Natural killer cell (primary cell): ENCODE data around the gene NEUROD2. TPM values are rescaled to one million over a fixed set of nuclear protein-coding genes. Genes with fewer than 3 reads are reported as not detected.
A peak's percentile ranks its signal among the peaks of the same experiment; 100 is the strongest.

Source experiments
- ATAC-seq, 3 donors: fragments of 150-1000 bp in 2 of 3; fragments of 200-7000 bp in 1 of 3; cut with Tn5 transposase; 1 replicate in 1 of 3; 2 replicates in 2 of 3; pipeline ENCODE4 v1.10.0; 2021; ENCODE audit warnings: mild to moderate bottlenecking in 2 of 3, moderate library complexity in 2 of 3
- DNase-seq, 2 donors: peaks; one replicate each; pipeline versions ENCODE4 v3.0.0 to v3.0.0-alpha.2; 2013 to 2021; ENCODE audit warnings: mixed read lengths in 1 of 2
- H3K27ac ChIP-seq: one replicate; pipeline ENCODE4 v1.5.1; 2013; ENCODE audit warnings: mild to moderate bottlenecking, low read length
- H3K27me3 ChIP-seq: one replicate; pipeline ENCODE4 v1.6.1; 2013; ENCODE audit warnings: low read length; ENCODE audit not compliant: control insufficient read depth, insufficient read depth
- H3K36me3 ChIP-seq: one replicate; pipeline ENCODE4 v1.6.1; 2013; ENCODE audit warnings: low read length; ENCODE audit not compliant: control insufficient read depth, insufficient read depth
- H3K4me1 ChIP-seq: one replicate; pipeline ENCODE4 v1.6.1; 2013; ENCODE audit warnings: low read length; ENCODE audit not compliant: control insufficient read depth, insufficient read depth
- H3K4me3 ChIP-seq: one replicate; pipeline ENCODE4 v1.5.1; 2013; ENCODE audit warnings: low read length
- H3K9me3 ChIP-seq: one replicate; pipeline ENCODE4 v1.6.1; 2013; ENCODE audit warnings: low read length; ENCODE audit not compliant: control insufficient read depth, insufficient read depth
- H3K27ac Mint-ChIP-seq, 2 donors: one replicate each; pipeline ENCODE4 v1.8.0; 2022; ENCODE audit warnings: mild to moderate bottlenecking in 2 of 2, mixed read lengths in 2 of 2, moderate library complexity in 1 of 2
- H3K27me3 Mint-ChIP-seq, 2 donors: one replicate each; pipeline ENCODE4 v1.8.0; 2022; ENCODE audit warnings: low read depth in 2 of 2, mixed read lengths in 2 of 2
- H3K36me3 Mint-ChIP-seq: one replicate; pipeline ENCODE4 v1.8.0; 2022; ENCODE audit warnings: mixed read lengths
- H3K4me1 Mint-ChIP-seq, 2 donors: one replicate each; pipeline ENCODE4 v1.8.0; 2022; ENCODE audit warnings: mixed read lengths in 2 of 2
- H3K4me3 Mint-ChIP-seq: one replicate; pipeline ENCODE4 v1.8.0; 2022; ENCODE audit warnings: mild to moderate bottlenecking, moderate library complexity, mixed read lengths
- H3K9me3 Mint-ChIP-seq, 2 donors: one replicate each; pipeline ENCODE4 v1.8.0; 2022; ENCODE audit warnings: mixed read lengths in 2 of 2
- WGBS: methylation state at CpG from one replicate; pipeline ENCODE4 v1.1.7; 2013; ENCODE audit warnings: missing lambda C conversion rate; ENCODE audit not compliant: insufficient coverage; 5-methylcytosine and 5-hydroxymethylcytosine counted together
- intact Hi-C: fragments of 100-400 bp; cut with micrococcal nuclease; formaldehyde crosslinking; loops from one replicate; pipeline ENCODE4 v1.14.2; 2022
- total RNA-seq, 4 donors: library from RNA; stranded (reverse); fragments of 120-200 nt in 1 of 4; gene quantifications; one replicate each; pipeline versions ENCODE4 v1.2.3 to v1.2.4, GENCODE V29; 2013 to 2022
- TF ChIP-seq, protein P1 (sequence below): fragments of 200-600 bp; IDR thresholded peaks from one replicate; pipeline ENCODE4 v1.8.0; 2022; ENCODE audit warnings: antibody characterized with exemption

Gene NEUROD2
- total RNA-seq, 3 donors from 2014 or later (not counting 1 experiment from before 2014, with no cell fraction given) = not detected

DNA sequence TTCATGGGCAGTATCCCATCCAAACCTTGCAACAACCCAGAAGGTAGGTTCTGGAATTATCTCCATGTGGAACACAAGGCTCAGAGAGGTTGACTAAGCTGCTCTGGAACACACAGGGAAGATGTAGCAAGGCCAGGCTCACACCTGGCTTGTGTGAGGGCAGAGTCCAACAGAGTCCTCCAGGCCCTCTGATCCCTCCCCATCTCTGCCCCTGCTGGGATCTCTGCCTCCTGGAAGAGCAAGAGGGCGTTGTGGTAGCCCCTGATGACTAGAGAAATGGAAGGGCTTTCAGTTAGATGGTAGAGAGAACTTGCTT, 12.0 kb upstream of the NEUROD2 start:
- H3K27ac Mint-ChIP-seq = no peak overlapping the region
- no peaks in the 10 kb centered on the region for H3K9me3 Mint-ChIP-seq
- H3K36me3 Mint-ChIP-seq = no peaks in the 10 kb centered on the region
- TF ChIP-seq, protein P1, sequence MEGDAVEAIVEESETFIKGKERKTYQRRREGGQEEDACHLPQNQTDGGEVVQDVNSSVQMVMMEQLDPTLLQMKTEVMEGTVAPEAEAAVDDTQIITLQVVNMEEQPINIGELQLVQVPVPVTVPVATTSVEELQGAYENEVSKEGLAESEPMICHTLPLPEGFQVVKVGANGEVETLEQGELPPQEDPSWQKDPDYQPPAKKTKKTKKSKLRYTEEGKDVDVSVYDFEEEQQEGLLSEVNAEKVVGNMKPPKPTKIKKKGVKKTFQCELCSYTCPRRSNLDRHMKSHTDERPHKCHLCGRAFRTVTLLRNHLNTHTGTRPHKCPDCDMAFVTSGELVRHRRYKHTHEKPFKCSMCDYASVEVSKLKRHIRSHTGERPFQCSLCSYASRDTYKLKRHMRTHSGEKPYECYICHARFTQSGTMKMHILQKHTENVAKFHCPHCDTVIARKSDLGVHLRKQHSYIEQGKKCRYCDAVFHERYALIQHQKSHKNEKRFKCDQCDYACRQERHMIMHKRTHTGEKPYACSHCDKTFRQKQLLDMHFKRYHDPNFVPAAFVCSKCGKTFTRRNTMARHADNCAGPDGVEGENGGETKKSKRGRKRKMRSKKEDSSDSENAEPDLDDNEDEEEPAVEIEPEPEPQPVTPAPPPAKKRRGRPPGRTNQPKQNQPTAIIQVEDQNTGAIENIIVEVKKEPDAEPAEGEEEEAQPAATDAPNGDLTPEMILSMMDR = no peak
- Histone ChIP-seq H3K9me3 (no peaks in the 10 kb centered on the region), H3K36me3 (no peaks in the 10 kb centered on the region), H3K4me3 (no peak overlapping the region), H3K4me1 (peaks cover 35% of the 10 kb centered on the region), H3K27me3 (peaks cover 5% of the 10 kb centered on the region), H3K27ac (no peak overlapping the region)
- intact Hi-C loops = loop anchor here (5.0 kb wide), 1 partner anchor 48 kb away; the partner anchor contains the start of genes PNMT and TCAP
- H3K27me3 Mint-ChIP-seq = peaks cover 9 to 17% of the 10 kb centered on the region in 2 donors
- ATAC-seq (no peak), DNase-seq (no peak)
- no peak overlapping the region for H3K4me3 Mint-ChIP-seq
- 63% methylated on average over 1 of the region's 1 CpG for WGBS
- H3K4me1 Mint-ChIP-seq = peaks cover 23 to 27% of the 10 kb centered on the region in 2 donors

DNA sequence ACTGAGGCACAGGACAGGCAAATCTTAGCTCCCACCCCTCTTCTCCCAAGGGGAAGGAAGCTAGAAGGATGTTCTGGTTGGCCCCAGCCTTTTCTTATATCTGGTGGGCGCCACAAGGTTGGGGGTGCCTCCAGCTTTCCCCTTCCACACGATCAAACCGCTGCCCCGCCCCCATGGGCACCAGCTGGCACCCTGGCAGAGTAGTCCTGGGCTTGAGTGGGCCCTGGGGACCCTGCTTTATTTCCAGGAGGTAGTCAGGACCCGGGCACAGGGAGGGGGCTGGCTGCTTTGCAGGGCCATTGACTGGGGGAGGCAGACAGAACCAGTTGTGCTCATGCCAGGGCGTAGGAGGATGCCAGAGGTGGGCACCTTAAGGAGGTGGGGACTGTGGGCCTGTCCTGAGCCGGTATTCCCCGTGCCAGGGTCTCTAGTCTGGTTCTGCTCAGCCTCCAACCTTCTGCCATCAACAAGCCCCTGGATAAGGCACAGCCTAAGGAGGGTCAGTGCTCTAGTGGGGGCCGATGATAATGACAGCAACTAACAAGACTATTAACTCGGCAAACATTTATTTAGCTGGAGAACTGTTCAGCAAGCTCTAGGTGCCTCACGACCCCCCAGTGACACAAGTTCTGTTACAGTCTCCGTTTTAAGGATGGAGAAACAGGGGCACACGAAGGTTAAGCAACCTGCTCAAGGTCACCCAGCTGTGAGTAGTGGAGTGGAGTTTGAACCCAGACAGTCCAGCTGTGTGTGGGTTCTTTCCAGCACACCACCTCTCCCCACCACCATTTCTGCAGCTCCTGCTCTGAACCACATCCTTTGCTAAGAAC, 11.5 kb upstream of the NEUROD2 start:
- DNase-seq = no peak
- Mint-ChIP-seq H3K9me3 (no peaks in the 10 kb centered on the region), H3K4me3 (no peak overlapping the region), H3K4me1 (peaks cover 22 to 23% of the 10 kb centered on the region in 2 donors), H3K27me3 (peaks cover 15 to 22% of the 10 kb centered on the region in 2 donors), H3K27ac (no peak overlapping the region), H3K36me3 (no peaks in the 10 kb centered on the region)
- no peak overlapping the region for H3K27ac ChIP-seq
- intact Hi-C loops = no loop called here
- no peaks in the 10 kb centered on the region for H3K36me3 ChIP-seq
- H3K9me3 ChIP-seq = no peaks in the 10 kb centered on the region
- H3K27me3 ChIP-seq = peaks cover 5% of the 10 kb centered on the region
- no peak overlapping the region for H3K4me3 ChIP-seq
- peaks cover 35% of the 10 kb centered on the region for H3K4me1 ChIP-seq
- 73% methylated on average over 13 of the region's 13 CpGs for WGBS
- ATAC-seq = no peak
- TF ChIP-seq, protein P1 = no peak

DNA sequence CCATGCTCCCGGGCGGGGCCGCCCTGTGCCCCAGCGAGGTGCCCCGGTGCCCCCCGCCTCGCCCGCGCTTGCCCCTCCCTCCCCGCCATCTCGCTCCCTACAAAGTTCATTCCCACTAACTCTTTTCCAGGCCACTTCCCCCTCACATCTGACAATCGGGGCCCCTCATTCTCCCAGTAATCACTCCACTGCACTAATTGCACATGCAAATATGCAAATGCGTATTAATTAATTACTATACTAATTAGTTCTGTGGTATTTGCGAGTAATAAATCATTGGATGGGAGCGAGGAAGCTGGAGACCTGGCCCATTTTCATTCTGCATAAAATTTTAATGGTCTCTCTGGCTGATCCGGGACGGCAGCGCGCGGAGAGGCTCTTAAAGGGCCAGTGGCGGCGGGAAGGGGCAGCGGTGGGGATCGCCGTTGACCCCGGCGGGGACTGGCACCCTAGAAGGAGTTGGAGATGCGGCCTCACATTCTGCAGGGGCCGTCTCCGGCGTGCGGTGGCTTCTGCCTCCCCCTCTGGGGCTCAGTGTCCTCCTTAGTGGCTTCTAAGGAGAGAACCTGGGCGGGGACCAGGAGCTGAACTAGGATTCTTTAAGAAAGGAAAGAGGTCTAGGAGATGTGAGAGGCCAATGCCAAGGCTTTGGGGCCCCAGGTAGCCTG, 10.7 kb upstream of the NEUROD2 start:
- ATAC-seq (no peak), DNase-seq (no peak)
- 7% methylated on average over 32 of the region's 33 CpGs for WGBS
- Histone ChIP-seq H3K27me3 (peaks cover 5% of the 10 kb centered on the region), H3K4me3 (peak overlapping the region; percentile 28), H3K9me3 (no peaks in the 10 kb centered on the region), H3K4me1 (peaks cover 30% of the 10 kb centered on the region), H3K36me3 (no peaks in the 10 kb centered on the region), H3K27ac (no peak overlapping the region)
- Mint-ChIP-seq H3K4me1 (peaks cover 19 to 20% of the 10 kb centered on the region in 2 donors), H3K27ac (peak overlapping the region in 1 of 2 donors; percentile 35), H3K27me3 (peaks cover 15 to 23% of the 10 kb centered on the region in 2 donors), H3K9me3 (no peaks in the 10 kb centered on the region), H3K4me3 (peak overlapping the region; percentile 92), H3K36me3 (no peaks in the 10 kb centered on the region)
- TF ChIP-seq, protein P1 = no peak
- intact Hi-C loops = no loop called here
